Effector memory CD8-positive, alpha-beta T cell (primary cell): ENCODE results near the gene FBXO30.
A peak's percentile ranks its signal among the peaks of the same experiment; 100 is the strongest.

ENCODE experiments used
- ATAC-seq: fragments of 150-1000 bp; cut with Tn5 transposase; replicated peaks from 2 replicates; pipeline ENCODE4 v1.10.0; 2021; ENCODE audit warnings: mild to moderate bottlenecking, moderate library complexity
- DNase-seq, 3 experiments: peaks; one replicate each; pipeline ENCODE4 v3.0.0; 2021
- H3K27ac Mint-ChIP-seq, 2 donors: one replicate each; pipeline ENCODE4 v1.8.0; 2022; ENCODE audit warnings: mild to moderate bottlenecking in 2 of 2, mixed read lengths in 2 of 2, moderate library complexity in 2 of 2
- H3K27me3 Mint-ChIP-seq, 2 donors: one replicate each; pipeline ENCODE4 v1.8.0; 2022; ENCODE audit warnings: mixed read lengths in 2 of 2
- H3K36me3 Mint-ChIP-seq: one replicate; pipeline ENCODE4 v1.8.0; 2022; ENCODE audit warnings: mild to moderate bottlenecking, moderate library complexity, mixed read lengths; ENCODE audit not compliant: insufficient read depth
- H3K4me1 Mint-ChIP-seq, 2 donors: one replicate each; pipeline ENCODE4 v1.8.0; 2022; ENCODE audit warnings: low read depth in 2 of 2, mixed read lengths in 2 of 2
- H3K4me3 Mint-ChIP-seq, 2 donors: one replicate each; pipeline ENCODE4 v1.8.0; 2022; ENCODE audit warnings: mild to moderate bottlenecking in 2 of 2, mixed read lengths in 2 of 2, moderate library complexity in 2 of 2
- H3K9me3 Mint-ChIP-seq, 2 donors: one replicate each; pipeline ENCODE4 v1.8.0; 2022; ENCODE audit warnings: mixed read lengths in 2 of 2

The FBXO30 gene

GRCh38 chr6:145811741-145812140 lies 2.9 kb downstream of the FBXO30 start:
- H3K36me3 Mint-ChIP-seq: peaks cover 3% of the 10 kb centered on the region
- H3K4me3 Mint-ChIP-seq: peak overlapping the region in 1 of 2 donors; percentile 20
- peaks cover 32 to 49% of the 10 kb centered on the region in 2 donors for H3K4me1 Mint-ChIP-seq
- ATAC-seq: no peak
- H3K27me3 Mint-ChIP-seq: no peaks in the 10 kb centered on the region
- no peak overlapping the region for H3K27ac Mint-ChIP-seq
- DNase-seq: no peak
- H3K9me3 Mint-ChIP-seq: no peaks in the 10 kb centered on the region

- Mint-ChIP-seq H3K27me3 (no peaks in the 10 kb centered on the region), H3K36me3 (peaks cover under 1% of the 10 kb centered on the region), H3K4me1 (peaks cover 23 to 36% of the 10 kb centered on the region in 2 donors), H3K27ac (no peak overlapping the region), H3K4me3 (no peak overlapping the region), H3K9me3 (no peaks in the 10 kb centered on the region)
- ATAC-seq (no peak), DNase-seq (no peak)
Measured at GRCh38 chr6:145809785-145810184, 4.8 kb downstream of the FBXO30 start.

- H3K27me3 Mint-ChIP-seq: no peaks in the 10 kb centered on the region
- no peak overlapping the region for H3K27ac Mint-ChIP-seq
- peaks cover 25 to 36% of the 10 kb centered on the region in 2 donors for H3K4me1 Mint-ChIP-seq
- H3K36me3 Mint-ChIP-seq: no peaks in the 10 kb centered on the region
- no peak overlapping the region for H3K4me3 Mint-ChIP-seq
- DNase-seq (no peak), ATAC-seq (peak; percentile 21)
- H3K9me3 Mint-ChIP-seq: no peaks in the 10 kb centered on the region
Measured at GRCh38 chr6:145809211-145809610, 5.4 kb downstream of the FBXO30 start.

GRCh38 chr6:145808239-145808638 lies 6.4 kb downstream of the FBXO30 start:
- no peaks in the 10 kb centered on the region for H3K9me3 Mint-ChIP-seq
- H3K4me3 Mint-ChIP-seq: no peak overlapping the region
- no peak overlapping the region for H3K27ac Mint-ChIP-seq
- ATAC-seq (no peak), DNase-seq (no peak)
- H3K27me3 Mint-ChIP-seq: no peaks in the 10 kb centered on the region
- H3K36me3 Mint-ChIP-seq: no peaks in the 10 kb centered on the region
- peaks cover 20 to 30% of the 10 kb centered on the region in 2 donors for H3K4me1 Mint-ChIP-seq

- Mint-ChIP-seq H3K4me3 (no peak overlapping the region), H3K27me3 (no peaks in the 10 kb centered on the region), H3K36me3 (peaks cover 4% of the 10 kb centered on the region), H3K27ac (no peak overlapping the region), H3K9me3 (no peaks in the 10 kb centered on the region), H3K4me1 (peaks cover 7 to 12% of the 10 kb centered on the region in 2 donors)
- no peak for DNase-seq
- ATAC-seq: no peak
Measured at GRCh38 chr6:145802141-145802540, 12.5 kb downstream of the FBXO30 start.

GRCh38 chr6:145801021-145801420 lies 13.6 kb downstream of the FBXO30 start:
- H3K9me3 Mint-ChIP-seq: no peaks in the 10 kb centered on the region
- H3K27ac Mint-ChIP-seq: no peak overlapping the region
- H3K4me3 Mint-ChIP-seq: no peak overlapping the region
- DNase-seq (no peak), ATAC-seq (no peak)
- peaks cover 7% of the 10 kb centered on the region for H3K36me3 Mint-ChIP-seq
- H3K27me3 Mint-ChIP-seq: no peaks in the 10 kb centered on the region
- peaks cover 5 to 14% of the 10 kb centered on the region in 2 donors for H3K4me1 Mint-ChIP-seq

- Mint-ChIP-seq H3K27ac (no peak overlapping the region), H3K36me3 (peaks cover 7% of the 10 kb centered on the region), H3K4me3 (no peak overlapping the region), H3K27me3 (no peaks in the 10 kb centered on the region), H3K9me3 (no peaks in the 10 kb centered on the region), H3K4me1 (peaks cover 2 to 14% of the 10 kb centered on the region in 2 donors)
- no peak for DNase-seq
- no peak for ATAC-seq
Measured at GRCh38 chr6:145798530-145798929, 16.1 kb downstream of the FBXO30 start.

GRCh38 chr6:145789443-145789842 lies 25.2 kb downstream of the FBXO30 start:
- Mint-ChIP-seq H3K27me3 (no peaks in the 10 kb centered on the region), H3K27ac (no peak overlapping the region), H3K36me3 (no peaks in the 10 kb centered on the region), H3K9me3 (peaks cover 0 to 8% of the 10 kb centered on the region in 2 donors), H3K4me3 (no peak overlapping the region), H3K4me1 (peaks cover 0 to 3% of the 10 kb centered on the region in 2 donors)
- ATAC-seq (no peak), DNase-seq (no peak)

GRCh38 chr6:145787688-145788087 lies 26.9 kb downstream of the FBXO30 start:
- Mint-ChIP-seq H3K27me3 (no peaks in the 10 kb centered on the region), H3K9me3 (peaks cover 0 to 8% of the 10 kb centered on the region in 2 donors), H3K27ac (no peak overlapping the region), H3K36me3 (no peaks in the 10 kb centered on the region), H3K4me3 (no peak overlapping the region), H3K4me1 (peaks cover 0 to 3% of the 10 kb centered on the region in 2 donors)
- ATAC-seq: no peak
- DNase-seq: no peak

- no peak overlapping the region for H3K4me3 Mint-ChIP-seq
- H3K4me1 Mint-ChIP-seq: peaks cover 0 to 3% of the 10 kb centered on the region in 2 donors
- H3K36me3 Mint-ChIP-seq: no peaks in the 10 kb centered on the region
Measured at GRCh38 chr6:145784683-145785082, 29.9 kb downstream of the FBXO30 start.

GRCh38 chr6:145783796-145784195 lies 30.8 kb downstream of the FBXO30 start:
- DNase-seq (no peak), ATAC-seq (no peak)
- H3K36me3 Mint-ChIP-seq: no peaks in the 10 kb centered on the region
- H3K27me3 Mint-ChIP-seq: peaks cover 0 to 7% of the 10 kb centered on the region in 2 donors
- no peak overlapping the region for H3K27ac Mint-ChIP-seq
- peaks cover 0 to 1% of the 10 kb centered on the region in 2 donors for H3K9me3 Mint-ChIP-seq
- no peak overlapping the region for H3K4me3 Mint-ChIP-seq
- peaks cover 0 to 3% of the 10 kb centered on the region in 2 donors for H3K4me1 Mint-ChIP-seq

More at GRCh38 chr6:145784683-145785082, 29.9 kb downstream of the FBXO30 start:
- peaks cover 0 to 7% of the 10 kb centered on the region in 2 donors for H3K27me3 Mint-ChIP-seq
- peaks cover 0 to 1% of the 10 kb centered on the region in 2 donors for H3K9me3 Mint-ChIP-seq
- no peak overlapping the region for H3K27ac Mint-ChIP-seq
- DNase-seq (no peak), ATAC-seq (no peak)

- Mint-ChIP-seq H3K9me3 (peaks cover 0 to 2% of the 10 kb centered on the region in 2 donors), H3K27ac (no peak overlapping the region), H3K4me1 (no peaks in the 10 kb centered on the region), H3K4me3 (no peak overlapping the region), H3K27me3 (peaks cover 8% of the 10 kb centered on the region in 2 donors), H3K36me3 (no peaks in the 10 kb centered on the region)
- no peak for DNase-seq
- no peak for ATAC-seq
Measured at GRCh38 chr6:145772846-145773245, 41.7 kb downstream of the FBXO30 start.

- peaks cover 3% of the 10 kb centered on the region for H3K36me3 Mint-ChIP-seq
- no peak overlapping the region for H3K4me3 Mint-ChIP-seq
- H3K4me1 Mint-ChIP-seq: no peaks in the 10 kb centered on the region
- no peaks in the 10 kb centered on the region for H3K27me3 Mint-ChIP-seq
- no peaks in the 10 kb centered on the region for H3K9me3 Mint-ChIP-seq
- no peak overlapping the region for H3K27ac Mint-ChIP-seq
- ATAC-seq: no peak
- DNase-seq: no peak
Measured at GRCh38 chr6:145765449-145765848, 49.1 kb downstream of the FBXO30 start.

GRCh38 chr6:145763742-145764141 lies 50.9 kb downstream of the FBXO30 start:
- Mint-ChIP-seq H3K4me1 (no peaks in the 10 kb centered on the region), H3K36me3 (peaks cover 3% of the 10 kb centered on the region), H3K27ac (no peak overlapping the region), H3K9me3 (no peaks in the 10 kb centered on the region), H3K27me3 (no peaks in the 10 kb centered on the region), H3K4me3 (no peak overlapping the region)
- ATAC-seq: no peak
- no peak for DNase-seq

GRCh38 chr6:145761584-145761983 lies 53.0 kb downstream of the FBXO30 start:
- H3K27me3 Mint-ChIP-seq: no peaks in the 10 kb centered on the region
- H3K9me3 Mint-ChIP-seq: no peaks in the 10 kb centered on the region
- no peaks in the 10 kb centered on the region for H3K4me1 Mint-ChIP-seq
- ATAC-seq (no peak), DNase-seq (peak in 1 of 3 experiments; percentile 3)
- peaks cover 3% of the 10 kb centered on the region for H3K36me3 Mint-ChIP-seq
- no peak overlapping the region for H3K27ac Mint-ChIP-seq
- H3K4me3 Mint-ChIP-seq: no peak overlapping the region
